Aorta (tissue), 5 donors: Measurements from ENCODE around the gene TNNI2. TPM values are rescaled to one million over a fixed set of nuclear protein-coding genes. Genes with fewer than 3 reads are reported as not detected.

Source experiments
- ATAC-seq: fragments of 200-7000 bp; cut with Tn5 transposase; one replicate; pipeline ENCODE4 v1.9.1; 2022; ENCODE audit warnings: moderate library complexity; ENCODE audit not compliant: low FRiP score
- DNase-seq, 2 donors: peaks; one replicate each; pipeline ENCODE4 v3.0.0-alpha.2; 2020
- H3K27ac ChIP-seq, 2 donors: one replicate each; pipeline ENCODE4 v1.5.1; 2013; ENCODE audit warnings: low read length in 2 of 2, mild to moderate bottlenecking in 2 of 2, moderate library complexity in 2 of 2, control low read depth in 1 of 2, inconsistent platforms in 1 of 2, low read depth in 1 of 2
- H3K27me3 ChIP-seq, 2 donors: one replicate each; pipeline ENCODE4 v1.6.1; 2013; ENCODE audit warnings: control low read depth in 1 of 2, low read length in 1 of 2, mild to moderate bottlenecking in 1 of 2, moderate library complexity in 1 of 2; ENCODE audit not compliant: insufficient read depth in 2 of 2, control insufficient read depth in 1 of 2
- H3K36me3 ChIP-seq, 2 donors: one replicate each; pipeline ENCODE4 v1.6.1; 2013; ENCODE audit warnings: control low read depth in 1 of 2, low read length in 1 of 2, mild to moderate bottlenecking in 1 of 2; ENCODE audit not compliant: insufficient read depth in 2 of 2, control insufficient read depth in 1 of 2
- H3K4me1 ChIP-seq, 2 donors: one replicate each; pipeline ENCODE4 v1.6.1; 2013; ENCODE audit warnings: low read length in 2 of 2, control low read depth in 1 of 2, mild to moderate bottlenecking in 1 of 2, moderate library complexity in 1 of 2; ENCODE audit not compliant: insufficient read depth in 2 of 2, control insufficient read depth in 1 of 2
- H3K4me3 ChIP-seq, 2 donors: one replicate each; pipeline ENCODE4 v1.5.1; 2013; ENCODE audit warnings: low read length in 2 of 2, control low read depth in 1 of 2, mild to moderate bottlenecking in 1 of 2
- H3K9me3 ChIP-seq: one replicate; pipeline ENCODE4 v1.6.1; 2013; ENCODE audit warnings: mild to moderate bottlenecking, low read length; ENCODE audit not compliant: control insufficient read depth
- WGBS, 2 donors: extraction: QIAGEN DNeasy Blood & Tissue Kit; methylation state at CpG; one replicate each; pipeline ENCODE4 v1.1.7; 2013; 5-methylcytosine and 5-hydroxymethylcytosine counted together
- intact Hi-C, 2 donors: fragments of 100-400 bp; cut with DNase I; formaldehyde crosslinking; loops; one replicate each; pipeline versions ENCODE4 v1.14.2 to v1.15.0; 2022
- polyA plus RNA-seq, 2 donors: library from polyadenylated mRNA; stranded (reverse); fragments of 200-250 nt; gene quantifications; one replicate each; pipeline ENCODE4 v1.2.3, GENCODE V29; 2013
- total RNA-seq, 2 donors: library from RNA; stranded (reverse); fragmentation: NEBNext Ultra II Directional; extraction: Animal tissue kit (Norgen Biotek cat#: 25700); gene quantifications; one replicate each; pipeline ENCODE4 v1.2.1, GENCODE V29; 2021
- donor health status: healthy with polysubstance abuse.
- donor health status: Bipolar disorder and iron deficiency.
- donor health status: DM: no; HTN: no; CAD: no.
- donor health status: DM: no; HTN: no; CAD: no.
- donor health status: DM: yes; HTN: yes; CAD: no.

The TNNI2 gene
- total and polyA plus RNA-seq, 4 donors = 0.75 to 2.2 (median 0.81) TPM

DNA sequence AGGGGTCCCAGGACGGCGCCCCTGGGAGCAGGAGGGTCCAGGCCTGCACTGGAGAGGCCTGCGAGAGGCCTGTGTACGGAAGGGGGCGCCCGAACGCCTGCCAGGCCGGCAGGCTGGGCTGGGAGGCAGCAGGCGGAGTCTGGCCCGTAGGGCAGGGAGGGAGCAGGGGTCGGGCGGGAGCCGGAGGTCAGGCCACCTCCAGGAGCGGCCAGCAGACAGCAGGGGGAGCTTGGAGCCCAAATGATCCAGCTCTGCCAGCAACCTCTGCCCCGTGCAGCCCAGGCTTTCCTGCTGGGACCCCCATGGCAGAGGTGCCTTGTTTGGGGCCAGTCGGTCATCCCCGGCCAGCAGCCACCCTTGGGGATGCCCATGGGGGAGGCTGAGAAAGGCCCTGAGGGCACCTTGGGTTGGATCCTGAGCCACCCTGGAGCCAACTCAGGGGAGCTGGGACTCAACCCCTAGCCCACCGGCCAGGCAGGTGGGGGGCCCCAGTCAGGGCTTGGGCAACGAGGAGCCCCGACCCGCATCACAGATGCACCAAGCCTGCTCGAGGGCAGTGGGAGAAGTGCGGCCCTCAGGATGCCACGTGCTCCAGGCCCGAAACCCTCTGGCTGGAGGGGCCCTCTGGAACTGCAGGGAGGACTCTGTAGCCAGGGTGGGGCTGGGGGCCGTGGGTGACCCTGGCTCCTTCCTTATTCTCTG, 13.6 kb upstream of the TNNI2 start:
- H3K36me3 ChIP-seq = no peaks in the 10 kb centered on the region
- intact Hi-C loops = loop anchor here (5.0 kb wide), 2 partner anchors 78 to 268 kb away; no protein-coding TSS in a partner anchor
- no peaks in the 10 kb centered on the region for H3K4me1 ChIP-seq
- H3K27ac ChIP-seq = peak overlapping the region in 1 of 2 donors; percentile 91
- no peak overlapping the region for H3K4me3 ChIP-seq
- H3K9me3 ChIP-seq = no peaks in the 10 kb centered on the region
- no peak for ATAC-seq
- WGBS, 2 donors = 71 to 83% methylated on average over 26 of the region's 26 CpGs
- DNase-seq = peak; percentile 72 to 80
- no peaks in the 10 kb centered on the region for H3K27me3 ChIP-seq

GRCh38 chr11:1825785-1826451, 12.9 kb upstream of the TNNI2 start:
- Histone ChIP-seq H3K36me3 (no peaks in the 10 kb centered on the region), H3K4me1 (no peaks in the 10 kb centered on the region), H3K27ac (peak overlapping the region; percentile 64 to 91), H3K27me3 (no peaks in the 10 kb centered on the region), H3K4me3 (no peak overlapping the region), H3K9me3 (no peaks in the 10 kb centered on the region)
- peak in 1 of 2 donors; percentile 52 for DNase-seq
- ATAC-seq = no peak
- 82 to 85% methylated on average over 32 to 33 of the region's 33 CpGs for WGBS, 2 donors
- intact Hi-C loops = loop anchor here (2.0 to 5.0 kb wide), 4 partner anchors 65 to 269 kb away; no protein-coding TSS in a partner anchor

- no peaks in the 10 kb centered on the region for H3K9me3 ChIP-seq
- DNase-seq (peak; percentile 92 to 93), ATAC-seq (peak; percentile 66)
- H3K36me3 ChIP-seq = no peaks in the 10 kb centered on the region
- no peaks in the 10 kb centered on the region for H3K4me1 ChIP-seq
- intact Hi-C loops = loop anchor here (2.0 to 5.0 kb wide), 4 partner anchors 66 to 269 kb away; no protein-coding TSS in a partner anchor
- 6 to 12% methylated on average over 15 of the region's 15 CpGs for WGBS, 2 donors
- no peaks in the 10 kb centered on the region for H3K27me3 ChIP-seq
- H3K27ac ChIP-seq = peak overlapping the region; percentile 64 to 91
- no peak overlapping the region for H3K4me3 ChIP-seq
Observed at GRCh38 chr11:1826552-1827094, 12.2 kb upstream of the TNNI2 start.

DNA sequence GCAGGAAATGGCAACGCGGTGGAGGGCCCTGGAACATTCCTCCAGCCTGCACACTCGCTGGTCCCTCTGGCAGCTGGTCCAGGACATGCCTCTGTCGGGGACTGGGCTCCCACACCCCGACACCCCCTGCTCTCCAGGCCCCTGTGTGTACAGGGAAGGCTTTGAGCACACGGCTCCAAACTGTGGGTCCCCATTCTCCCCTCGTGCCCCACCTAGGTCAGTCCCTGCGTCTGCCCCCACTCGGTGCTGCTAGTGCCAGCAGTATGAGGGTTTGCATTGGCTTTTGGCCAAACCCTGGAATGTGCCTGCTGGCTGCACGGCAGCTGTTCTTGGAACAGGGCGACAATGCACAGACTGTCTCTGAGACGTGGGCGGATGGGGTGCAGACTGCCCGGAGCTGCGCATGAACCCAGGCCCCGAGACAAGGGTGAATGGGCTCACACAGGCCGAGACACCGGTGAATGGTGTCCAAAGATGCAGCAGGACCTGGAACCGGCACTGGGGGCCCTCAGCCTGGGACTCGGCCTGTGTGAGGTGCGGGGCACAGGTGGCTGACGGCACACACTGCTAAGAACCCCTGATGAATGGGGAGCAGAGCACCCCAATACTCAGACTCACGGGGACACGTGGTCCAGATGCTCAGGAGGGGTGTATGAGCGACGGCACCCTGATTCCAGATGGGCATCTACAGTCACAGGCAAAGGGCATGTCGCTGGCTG, 11.5 kb upstream of the TNNI2 start:
- Histone ChIP-seq H3K4me3 (no peak overlapping the region), H3K36me3 (no peaks in the 10 kb centered on the region), H3K4me1 (no peaks in the 10 kb centered on the region), H3K27me3 (no peaks in the 10 kb centered on the region), H3K9me3 (no peaks in the 10 kb centered on the region), H3K27ac (peak overlapping the region; percentile 64 to 91)
- intact Hi-C loops = loop anchor here (2.0 to 5.0 kb wide), 4 partner anchors 66 to 270 kb away; no protein-coding TSS in a partner anchor
- ATAC-seq = peak; percentile 75
- DNase-seq = peak; percentile 91
- 7 to 10% methylated on average over 27 of the region's 27 CpGs for WGBS, 2 donors

DNA sequence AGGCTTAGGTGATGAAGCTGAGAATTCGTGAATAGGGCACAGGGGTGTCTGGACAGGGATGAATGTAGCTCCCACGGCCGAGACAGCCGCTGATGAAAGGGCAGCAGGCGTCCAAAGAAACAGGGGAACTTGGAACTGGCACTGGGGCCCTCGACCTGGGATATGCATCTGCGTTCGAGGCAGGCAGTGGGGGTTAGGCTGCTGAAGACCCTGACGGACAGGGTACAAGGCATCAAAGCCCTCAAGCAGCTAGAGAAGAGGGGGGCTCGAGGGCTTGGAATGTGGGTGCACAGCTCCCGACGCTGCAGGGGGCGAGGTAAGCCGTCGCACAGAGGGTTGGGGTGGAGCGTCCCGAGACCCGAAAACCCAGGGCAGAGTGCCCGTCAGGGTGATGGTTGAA, 10.8 kb upstream of the TNNI2 start:
- no peak for ATAC-seq
- intact Hi-C loops = loop anchor here (2.0 to 5.0 kb wide), 4 partner anchors 67 to 271 kb away; no protein-coding TSS in a partner anchor
- DNase-seq = peak; percentile 47 to 71
- Histone ChIP-seq H3K4me3 (no peak overlapping the region), H3K27me3 (no peaks in the 10 kb centered on the region), H3K27ac (peak overlapping the region in 1 of 2 donors; percentile 91), H3K36me3 (no peaks in the 10 kb centered on the region), H3K4me1 (no peaks in the 10 kb centered on the region), H3K9me3 (no peaks in the 10 kb centered on the region)
- WGBS, 2 donors = 40 to 49% methylated on average over 19 of the region's 19 CpGs

DNA sequence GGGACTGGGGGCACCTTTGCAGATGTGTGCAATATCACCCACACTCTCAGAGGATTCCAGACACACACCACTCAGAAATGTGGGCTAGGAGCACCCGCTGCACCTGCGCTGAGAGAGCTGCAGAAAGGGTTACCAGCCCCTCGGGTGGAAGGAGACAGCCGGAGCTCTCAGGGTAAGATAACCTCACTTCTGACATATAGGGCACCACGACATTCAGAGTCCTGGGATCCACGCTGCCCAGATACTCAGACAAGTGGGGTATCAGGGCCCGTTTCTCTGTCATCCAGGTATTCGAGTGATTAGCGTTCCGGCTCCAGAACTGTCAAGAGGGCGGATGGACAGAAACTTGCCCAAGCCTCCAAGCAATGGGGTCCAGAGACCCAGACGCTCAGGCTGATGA, 10.2 kb upstream of the TNNI2 start:
- intact Hi-C loops = loop anchor here (5.0 kb wide), 2 partner anchors 81 to 271 kb away; no protein-coding TSS in a partner anchor
- no peaks in the 10 kb centered on the region for H3K27me3 ChIP-seq
- H3K4me3 ChIP-seq = no peak overlapping the region
- no peaks in the 10 kb centered on the region for H3K9me3 ChIP-seq
- peak overlapping the region in 1 of 2 donors; percentile 91 for H3K27ac ChIP-seq
- ATAC-seq = no peak
- H3K36me3 ChIP-seq = no peaks in the 10 kb centered on the region
- 82 to 85% methylated on average over 12 of the region's 12 CpGs for WGBS, 2 donors
- no peaks in the 10 kb centered on the region for H3K4me1 ChIP-seq
- DNase-seq = no peak

DNA sequence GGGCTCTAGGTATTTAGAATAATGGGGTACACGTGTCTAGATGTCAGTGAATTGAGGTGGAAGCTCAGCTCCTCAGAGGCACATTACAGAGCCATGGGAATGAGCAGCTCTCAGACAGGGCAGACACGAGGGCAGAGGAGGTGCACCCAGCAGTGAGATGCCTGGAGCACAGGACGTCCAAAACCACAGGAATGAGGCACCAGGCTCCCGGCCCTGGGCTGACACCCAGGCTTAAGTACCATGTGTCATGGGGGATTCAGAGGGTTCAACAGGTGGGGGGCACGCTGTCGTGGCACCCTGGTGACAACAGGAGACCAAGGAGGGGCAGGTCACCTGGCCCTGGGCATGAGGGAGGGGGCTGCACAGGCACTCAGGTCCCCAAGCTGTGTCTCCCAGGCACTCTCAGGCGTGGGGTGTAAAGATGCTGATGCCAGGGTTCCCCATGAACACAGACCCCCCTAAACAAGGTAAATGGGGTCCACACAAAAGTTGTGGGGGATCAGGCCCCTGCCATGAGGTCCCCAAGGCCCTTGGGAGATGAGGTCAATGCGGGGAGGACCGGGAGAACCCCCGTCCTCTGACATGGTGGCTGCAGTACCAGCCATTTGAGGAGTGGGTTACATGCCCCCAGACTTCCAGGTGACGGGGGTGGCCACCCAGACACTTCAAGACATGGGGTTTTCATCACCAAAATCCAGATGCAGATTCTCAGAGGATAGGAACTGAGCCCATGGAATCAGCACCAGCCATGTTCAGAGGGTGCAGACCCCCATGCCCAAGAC, 9.6 kb upstream of the TNNI2 start:
- Histone ChIP-seq H3K4me3 (no peak overlapping the region), H3K9me3 (no peaks in the 10 kb centered on the region), H3K36me3 (no peaks in the 10 kb centered on the region), H3K27ac (peak overlapping the region in 1 of 2 donors; percentile 91), H3K27me3 (no peaks in the 10 kb centered on the region), H3K4me1 (no peaks in the 10 kb centered on the region)
- intact Hi-C loops = loop anchor here (5.0 kb wide), 2 partner anchors 82 to 272 kb away; no protein-coding TSS in a partner anchor
- 49 to 51% methylated on average over 11 of the region's 11 CpGs for WGBS, 2 donors
- DNase-seq (peak; percentile 77 to 79), ATAC-seq (no peak)

GRCh38 chr11:1830004-1830321, 8.8 kb upstream of the TNNI2 start:
- H3K4me3 ChIP-seq = no peak overlapping the region
- 29 to 34% methylated on average over 6 of the region's 6 CpGs for WGBS, 2 donors
- ATAC-seq (no peak), DNase-seq (no peak)
- no peaks in the 10 kb centered on the region for H3K4me1 ChIP-seq
- intact Hi-C loops = loop anchor here in 1 of 2 donors (1.0 to 5.0 kb wide), 2 partner anchors 133 to 178 kb away; partner anchors contain the start of gene KRTAP5-6
- H3K27ac ChIP-seq = peak overlapping the region in 1 of 2 donors; percentile 76
- H3K9me3 ChIP-seq = no peaks in the 10 kb centered on the region
- H3K27me3 ChIP-seq = no peaks in the 10 kb centered on the region
- no peaks in the 10 kb centered on the region for H3K36me3 ChIP-seq
